Neural cell (in vitro differentiated cells): Measurements from ENCODE around the gene CACNA2D2. TPM values are rescaled to one million over a fixed set of nuclear protein-coding genes. Genes with fewer than 3 reads are reported as not detected.

Experiments used
- H2AFZ ChIP-seq: fragments of 200-600, 300-800 bp; sonication (generic), shearing (Covaris generic); 2 replicates; pipeline ENCODE4 v1.6.0; 2014; ENCODE audit warnings: low read depth, mild to moderate bottlenecking, antibody characterized with exemption, low read length, moderate library complexity
- H3F3A ChIP-seq: fragments of 200-600 bp; shearing (Covaris generic); 2 replicates; pipeline ENCODE4 v1.6.1; 2016; ENCODE audit warnings: mild to moderate bottlenecking, moderate library complexity, mixed read lengths, antibody characterized with exemption, low read length; ENCODE audit not compliant: insufficient read depth, poor library complexity, severe bottlenecking
- H3K27ac ChIP-seq: fragments of 200-600, 300-800 bp; sonication (generic), shearing (Covaris generic); 2 replicates; pipeline ENCODE4 v1.5.1; 2014; ENCODE audit warnings: mild to moderate bottlenecking, low read length, moderate library complexity
- H3K27me3 ChIP-seq: fragments of 300-800, 200-600 bp; sonication (generic), shearing (Covaris generic); 2 replicates; pipeline ENCODE4 v1.6.0; 2014; ENCODE audit warnings: mild to moderate bottlenecking, low read depth, low read length, moderate library complexity; ENCODE audit not compliant: insufficient read depth
- H3K36me3 ChIP-seq: fragments of 300-800, 200-600 bp; sonication (generic), shearing (Covaris generic); 2 replicates; pipeline ENCODE4 v1.5.1; 2014; ENCODE audit warnings: mild to moderate bottlenecking, antibody characterized with exemption, low read length, moderate library complexity; ENCODE audit not compliant: insufficient read depth
- H3K4me2 ChIP-seq: fragments of 300-800, 200-600 bp; sonication (generic), shearing (Covaris generic); 2 replicates; pipeline ENCODE4 v1.6.0; 2014; ENCODE audit warnings: mild to moderate bottlenecking, low read length
- H3K4me3 ChIP-seq: fragments of 300-800, 200-600 bp; sonication (generic), shearing (Covaris generic); 2 replicates; pipeline ENCODE4 v1.5.1; 2014; ENCODE audit warnings: mild to moderate bottlenecking, low read length, moderate library complexity
- H3K79me2 ChIP-seq: fragments of 200-600 bp; shearing (Covaris generic); replicated peaks from 2 replicates; pipeline ENCODE4 v1.6.0; 2014; ENCODE audit warnings: mild to moderate bottlenecking, low read length, moderate library complexity; ENCODE audit not compliant: insufficient read depth
- H3K9ac ChIP-seq: fragments of 300-800, 200-600 bp; sonication (generic), shearing (Covaris generic); 2 replicates; pipeline ENCODE4 v1.6.1; 2016; ENCODE audit warnings: mild to moderate bottlenecking, low read length, mixed read lengths
- H3K9me2 ChIP-seq: fragments of 200-600 bp; shearing (Covaris generic); 2 replicates; pipeline ENCODE4 v1.6.1; 2016; ENCODE audit warnings: mild to moderate bottlenecking, low read length, mixed read lengths; ENCODE audit not compliant: insufficient read depth
- H3K9me3 ChIP-seq: fragments of 200-600, 300-800 bp; sonication (generic), shearing (Covaris generic); 2 replicates; pipeline ENCODE4 v1.6.1; 2016; ENCODE audit warnings: mild to moderate bottlenecking, mixed run types, low read length, moderate library complexity, mixed read lengths
- H4K20me1 ChIP-seq: fragments of 200-600 bp; shearing (Covaris generic); 2 replicates; pipeline ENCODE4 v1.6.1; 2016; ENCODE audit warnings: mild to moderate bottlenecking, mixed run types; ENCODE audit not compliant: insufficient read depth
- CTCF ChIP-seq: fragments of 450-650 bp; IDR thresholded peaks from 2 replicates; pipeline ENCODE4 v1.5.1; 2014; ENCODE audit warnings: antibody characterized with exemption, mild to moderate bottlenecking, moderate library complexity; ENCODE audit not compliant: poor library complexity, severe bottlenecking
- EP300 ChIP-seq: fragments of 450-650 bp; conservative IDR thresholded peaks from 2 replicates; pipeline ENCODE4 v1.6.1; 2014; ENCODE audit warnings: antibody characterized with exemption, mild to moderate bottlenecking, moderate library complexity; ENCODE audit not compliant: poor library complexity, severe bottlenecking
- EZH2 ChIP-seq: fragments of 200-600, 300-800 bp; shearing (Covaris generic), sonication (generic); IDR thresholded peaks from 2 replicates; pipeline ENCODE4 v1.6.1; 2014; ENCODE audit warnings: antibody characterized with exemption, low read length, borderline replicate concordance, mild to moderate bottlenecking; ENCODE audit not compliant: insufficient read depth, poor library complexity, severe bottlenecking
- MXI1 ChIP-seq: fragments of 450-650 bp; conservative IDR thresholded peaks from 2 replicates; pipeline ENCODE4 v1.6.1; 2014; ENCODE audit warnings: antibody characterized with exemption, mild to moderate bottlenecking; ENCODE audit not compliant: poor library complexity, severe bottlenecking
- POLR2AphosphoS5 ChIP-seq: IDR thresholded peaks from 2 replicates; pipeline ENCODE4 v1.6.1; 2012
- RAD21 ChIP-seq: fragments of 450-650 bp; conservative IDR thresholded peaks from 2 replicates; pipeline ENCODE4 v1.6.1; 2014; ENCODE audit warnings: antibody characterized with exemption, mild to moderate bottlenecking, moderate library complexity
- SMC3 ChIP-seq: fragments of 450-650 bp; conservative IDR thresholded peaks from 2 replicates; pipeline ENCODE4 v1.6.1; 2014; ENCODE audit warnings: antibody characterized with exemption, mild to moderate bottlenecking, moderate library complexity; ENCODE audit not compliant: poor library complexity
- TAF1 ChIP-seq: IDR thresholded peaks from 2 replicates; pipeline ENCODE4 v1.6.1; 2012; ENCODE audit warnings: low read depth
- polyA plus RNA-seq: library from polyadenylated mRNA; depleted of rRNA; stranded (reverse); fragments of >200 nt; gene quantifications from 2 replicates; pipeline ENCODE4 v1.2.3, GENCODE V29; 2014

The CACNA2D2 gene
- polyA plus RNA-seq, 1 donor from 2014 or later = 7.8 TPM

GRCh38 chr3:50357481-50357880, 146.0 kb downstream of the CACNA2D2 start:
- Histone ChIP-seq H3F3A (no peaks in the 10 kb centered on the region), H3K79me2 (peaks cover 38% of the 10 kb centered on the region), H3K4me2 (peak overlapping the region; percentile 73), H3K9ac (peak overlapping the region; percentile 95), H3K4me3 (peak overlapping the region; percentile 94), H4K20me1 (peaks cover 9% of the 10 kb centered on the region), H2AFZ (no peak overlapping the region), H3K27ac (no peak overlapping the region), H3K27me3 (no peaks in the 10 kb centered on the region), H3K36me3 (no peaks in the 10 kb centered on the region), H3K9me3 (no peaks in the 10 kb centered on the region), H3K9me2 (no peaks in the 10 kb centered on the region)
- TF ChIP-seq TAF1 (no peak), POLR2AphosphoS5 (no peak), EP300 (no peak), EZH2 (no peak), CTCF (no peak)

GRCh38 chr3:50356553-50356952, 146.9 kb downstream of the CACNA2D2 start:
- peak overlapping the region; percentile 21 for H3K9ac ChIP-seq
- peaks cover 9% of the 10 kb centered on the region for H4K20me1 ChIP-seq
- H3K27me3 ChIP-seq = no peaks in the 10 kb centered on the region
- no peaks in the 10 kb centered on the region for H3K9me2 ChIP-seq
- H3K27ac ChIP-seq = no peak overlapping the region
- H3K4me3 ChIP-seq = peak overlapping the region; percentile 94
- H2AFZ ChIP-seq = no peak overlapping the region
- TF ChIP-seq MXI1 (no peak), SMC3 (no peak), TAF1 (no peak), EP300 (no peak), CTCF (no peak)
- peak overlapping the region; percentile 73 for H3K4me2 ChIP-seq
- H3K79me2 ChIP-seq = peaks cover 38% of the 10 kb centered on the region
- H3K36me3 ChIP-seq = no peaks in the 10 kb centered on the region
- H3K9me3 ChIP-seq = no peaks in the 10 kb centered on the region
- no peaks in the 10 kb centered on the region for H3F3A ChIP-seq

DNA sequence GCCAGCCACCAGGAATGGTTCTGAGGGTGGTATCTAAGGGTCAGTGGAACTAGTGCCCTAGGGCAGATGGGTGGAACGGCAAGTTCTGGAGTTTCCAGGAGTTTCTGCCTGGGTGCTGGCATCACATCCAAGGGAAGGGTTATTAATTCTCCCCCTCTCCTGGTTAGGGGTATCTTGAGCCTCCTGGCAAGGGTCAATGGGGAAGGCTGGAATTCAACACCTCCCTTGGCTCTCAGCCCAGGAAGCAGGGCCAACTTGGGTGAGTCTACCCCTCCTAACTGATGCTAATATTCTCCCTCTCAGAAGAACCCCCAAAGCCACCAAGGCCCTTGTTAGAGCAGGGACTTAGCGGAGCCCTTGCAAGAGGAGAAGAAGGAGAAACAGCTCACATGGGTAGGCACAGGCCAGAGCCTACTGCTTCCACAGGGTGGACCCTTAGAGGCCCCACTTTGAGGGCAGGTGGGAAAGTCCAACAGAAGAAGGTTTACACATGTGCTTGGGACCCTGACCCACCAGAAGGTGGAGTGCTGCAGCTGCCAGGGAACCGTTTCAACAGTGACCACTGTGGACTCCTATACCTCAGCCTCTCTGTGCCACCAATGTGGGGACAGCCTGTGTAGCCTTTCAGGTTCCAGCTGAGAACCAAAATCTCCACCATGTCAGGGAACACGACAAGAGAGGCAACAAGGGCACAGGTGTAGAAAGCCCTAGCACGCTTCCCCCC, 147.4 kb downstream of the CACNA2D2 start:
- no peak overlapping the region for H2AFZ ChIP-seq
- H3K27me3 ChIP-seq = no peaks in the 10 kb centered on the region
- no peak overlapping the region for H3K27ac ChIP-seq
- peaks cover 38% of the 10 kb centered on the region for H3K79me2 ChIP-seq
- peak overlapping the region; percentile 94 for H3K4me3 ChIP-seq
- no peaks in the 10 kb centered on the region for H3F3A ChIP-seq
- peak overlapping the region; percentile 21 for H3K9ac ChIP-seq
- H3K4me2 ChIP-seq = peak overlapping the region; percentile 73
- peaks cover 9% of the 10 kb centered on the region for H4K20me1 ChIP-seq
- H3K9me2 ChIP-seq = no peaks in the 10 kb centered on the region
- H3K36me3 ChIP-seq = no peaks in the 10 kb centered on the region
- H3K9me3 ChIP-seq = no peaks in the 10 kb centered on the region
- TF ChIP-seq RAD21 = peak; percentile 30
- TF ChIP-seq MXI1 = no peak
- peak; percentile 43 for TF ChIP-seq SMC3
